HG02885 (cell line): Measurements from ENCODE around the gene CAMTA1.

Experiments used
- ATAC-seq: cut with Tn5 transposase; IDR thresholded peaks from one replicate; pipeline ENCODE4 v1.9.1; 2021; ENCODE audit warnings: mild to moderate bottlenecking; ENCODE audit not compliant: unreplicated experiment, poor library complexity

CAMTA1 gene

DNA sequence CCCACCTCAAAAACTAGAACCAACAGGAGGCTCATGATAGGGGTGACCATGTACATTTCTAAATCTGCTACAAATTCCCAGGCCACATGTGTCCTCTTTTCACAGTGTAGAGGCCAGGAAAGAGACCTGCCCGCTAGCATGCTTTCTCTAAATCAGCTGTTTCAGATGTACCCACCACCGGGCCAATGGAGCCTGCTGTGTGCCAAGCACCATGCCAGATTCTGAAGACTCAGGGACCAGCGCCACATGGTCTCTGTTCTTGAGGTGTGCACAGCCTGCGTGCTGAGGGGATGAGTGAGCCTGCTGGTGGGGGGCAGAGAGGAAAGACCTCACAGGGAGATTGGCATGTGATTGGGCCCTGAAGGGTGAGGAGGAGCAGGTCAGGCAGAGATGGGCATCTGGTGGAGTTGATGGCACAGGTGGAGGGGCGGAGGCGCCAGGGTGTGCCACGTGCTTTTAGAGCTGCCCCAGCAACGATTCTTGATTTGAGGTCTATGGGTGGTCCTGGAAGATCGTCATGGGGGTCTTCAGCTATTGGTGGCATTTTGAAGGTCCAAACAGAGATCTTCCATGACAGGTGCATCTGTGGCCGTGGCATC lies 500.7 kb downstream of the CAMTA1 start:
- ATAC-seq, result no peak

DNA sequence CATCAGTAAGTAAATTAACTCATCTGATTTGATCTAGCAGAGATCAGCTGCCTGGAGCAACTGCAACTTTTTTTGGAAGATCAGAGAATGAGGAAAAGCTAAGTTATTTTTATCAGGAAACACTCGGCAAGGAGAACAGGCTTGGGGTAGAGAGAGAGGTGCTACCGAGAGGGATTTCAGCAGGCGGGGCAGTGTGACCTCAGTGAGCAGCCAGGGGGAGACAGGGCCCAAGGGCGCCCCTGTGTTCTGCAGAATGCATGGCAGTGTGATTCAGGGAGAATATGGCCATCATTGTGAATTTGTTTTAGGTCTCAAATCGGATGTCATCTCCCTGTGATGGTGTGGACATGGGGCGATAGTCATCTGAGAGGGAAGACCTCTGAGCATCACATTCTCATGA lies 501.8 kb downstream of the CAMTA1 start:
- no peak for ATAC-seq

DNA sequence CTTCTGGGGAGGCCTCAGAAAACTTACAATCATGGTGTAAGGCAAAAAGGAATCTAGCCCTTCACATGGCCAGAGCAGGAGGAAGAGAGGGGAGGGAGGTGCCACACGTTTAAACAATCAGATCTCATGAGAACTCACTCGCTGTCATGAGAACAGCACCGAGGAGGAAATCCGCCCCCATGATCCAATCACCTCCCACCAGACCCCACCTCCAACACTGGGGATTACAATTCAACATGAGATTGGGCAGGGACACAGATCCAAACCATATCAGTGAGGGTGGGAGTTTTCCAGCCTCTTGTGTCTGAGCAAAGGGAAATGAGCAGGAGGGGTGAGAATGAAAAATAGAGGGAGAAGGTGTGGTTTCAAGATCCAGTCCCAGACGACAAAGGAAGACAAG lies 503.7 kb downstream of the CAMTA1 start:
- ATAC-seq, result no peak

DNA sequence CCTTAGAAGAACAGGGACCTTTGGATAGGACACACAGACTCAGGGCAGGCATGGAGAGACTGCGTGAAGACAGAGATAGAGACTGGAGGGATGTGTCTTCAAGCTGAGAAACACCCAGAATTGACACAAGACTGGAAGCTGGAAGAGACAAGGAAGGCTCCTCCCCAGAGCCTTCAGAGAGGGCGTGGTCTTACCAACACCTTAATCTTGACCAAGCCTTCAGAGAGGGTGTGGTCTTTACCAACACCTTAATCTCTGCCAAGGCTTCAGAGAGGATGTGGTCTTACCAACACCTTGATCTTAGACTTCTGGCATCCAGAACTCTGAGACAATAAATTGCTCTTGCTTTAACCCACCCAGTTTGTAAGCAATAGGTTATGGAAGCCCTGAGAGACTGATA lies 504.4 kb downstream of the CAMTA1 start:
- ATAC-seq, result no peak

DNA sequence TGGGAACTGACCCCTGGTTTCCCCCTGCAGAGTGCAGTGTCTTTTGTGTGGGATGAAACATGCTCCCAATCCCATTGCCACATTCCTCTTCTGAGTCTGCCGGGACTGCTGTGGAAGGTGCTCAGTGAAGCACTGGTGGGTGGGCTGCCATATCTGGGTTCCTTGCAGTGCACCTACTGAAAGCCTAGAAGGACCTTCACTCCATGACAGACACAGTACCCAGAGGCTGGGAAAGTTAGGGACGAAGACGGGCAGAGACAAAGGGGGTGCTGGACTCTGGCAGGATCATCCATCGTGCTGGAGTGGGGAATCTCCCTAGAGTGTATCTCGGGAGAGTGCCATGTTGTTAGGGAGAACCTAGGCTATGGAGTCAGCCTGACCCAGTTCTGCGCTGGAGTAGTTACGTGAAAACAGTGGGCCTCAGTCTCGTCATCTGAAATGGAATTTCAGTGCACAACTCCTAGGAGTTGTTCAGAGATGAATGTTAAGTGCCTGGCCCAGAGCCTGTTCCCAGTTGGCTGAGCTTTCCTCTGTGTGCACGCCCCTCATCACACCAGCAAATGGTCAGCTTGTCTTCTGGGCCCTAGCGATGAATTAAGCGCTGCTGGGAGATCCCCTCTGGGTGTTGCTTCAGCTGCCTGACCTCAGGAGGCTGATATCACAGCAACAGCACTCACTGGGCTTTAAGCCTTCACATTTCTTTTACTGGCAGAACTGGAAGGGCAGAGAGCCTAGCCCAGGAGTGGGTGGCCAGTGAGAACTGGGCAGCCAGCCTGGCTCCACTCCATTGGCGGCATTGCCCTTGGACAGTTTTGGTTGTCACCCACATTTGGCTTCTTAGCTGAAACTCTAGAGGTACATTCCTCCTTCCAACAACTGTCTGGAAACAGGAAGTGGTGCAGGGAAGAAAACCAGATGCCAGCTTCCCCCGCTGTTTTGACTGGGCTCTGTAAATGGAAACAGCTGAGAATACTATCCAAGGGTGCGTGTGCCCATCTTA lies 506.0 kb downstream of the CAMTA1 start:
- no peak for ATAC-seq

DNA sequence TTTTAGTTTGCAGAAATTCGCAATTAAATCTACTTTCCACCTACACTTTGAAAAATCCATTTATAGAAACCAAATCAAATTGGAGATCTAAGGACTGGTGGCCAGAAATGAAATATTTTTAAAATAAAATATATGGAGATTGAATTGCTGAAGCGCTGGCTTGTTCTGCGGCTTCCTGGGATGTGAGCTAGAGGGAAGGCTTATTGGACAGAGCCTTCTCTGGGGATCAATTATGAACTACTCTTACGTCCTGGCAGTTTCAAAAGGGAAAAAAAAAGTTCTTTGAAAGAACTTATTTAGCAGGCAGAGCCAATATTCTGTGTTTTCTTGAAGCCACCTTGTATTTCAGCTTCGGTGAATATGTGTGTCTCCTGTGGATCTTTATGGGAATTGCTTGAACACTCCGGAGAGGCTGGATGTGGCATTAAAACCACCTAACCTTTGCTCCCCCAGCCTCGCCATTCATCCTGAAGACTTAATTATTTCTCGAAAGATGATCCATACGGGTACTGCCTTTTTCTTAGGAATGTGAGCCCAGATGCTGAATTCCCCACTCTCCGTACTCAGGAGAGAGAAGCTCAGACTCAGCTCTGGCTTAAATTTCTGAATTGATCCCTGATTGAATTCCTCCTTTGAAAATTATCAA lies 506.9 kb downstream of the CAMTA1 start:
- ATAC-seq, result no peak

DNA sequence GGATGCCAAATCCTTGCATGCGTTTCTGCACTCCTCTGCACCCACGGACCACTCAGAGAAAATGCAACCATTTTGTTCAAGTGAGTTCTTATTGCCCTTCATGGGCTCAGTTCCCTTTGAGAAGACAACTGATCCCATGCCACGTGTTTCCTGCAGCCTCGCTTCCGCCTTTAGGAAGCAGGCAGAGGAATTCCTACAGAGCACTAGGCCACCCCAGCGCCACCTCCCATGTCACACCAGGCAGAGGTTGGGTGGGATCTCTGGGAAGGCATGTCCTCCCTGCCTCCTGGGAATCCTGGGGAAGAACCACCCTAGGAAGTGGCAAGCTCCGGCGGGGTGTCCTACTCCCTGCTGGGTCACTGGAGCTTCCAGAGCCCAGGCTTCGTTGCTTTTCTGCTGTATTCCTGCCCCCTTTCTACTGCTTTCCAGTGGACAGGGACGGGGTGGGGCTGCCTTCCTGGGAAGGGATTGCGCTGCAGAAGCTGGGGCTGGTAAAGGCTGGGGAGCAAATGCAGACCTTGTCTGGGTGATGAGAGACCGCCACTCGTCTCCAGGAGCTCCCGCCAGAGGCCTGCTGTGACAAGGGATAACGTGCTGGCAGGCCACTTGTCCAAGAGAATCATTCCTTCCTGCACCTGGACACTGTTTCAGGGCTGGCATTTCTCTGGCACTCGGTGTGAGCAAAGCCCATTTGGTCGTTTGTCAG lies 507.6 kb downstream of the CAMTA1 start:
- no peak for ATAC-seq

DNA sequence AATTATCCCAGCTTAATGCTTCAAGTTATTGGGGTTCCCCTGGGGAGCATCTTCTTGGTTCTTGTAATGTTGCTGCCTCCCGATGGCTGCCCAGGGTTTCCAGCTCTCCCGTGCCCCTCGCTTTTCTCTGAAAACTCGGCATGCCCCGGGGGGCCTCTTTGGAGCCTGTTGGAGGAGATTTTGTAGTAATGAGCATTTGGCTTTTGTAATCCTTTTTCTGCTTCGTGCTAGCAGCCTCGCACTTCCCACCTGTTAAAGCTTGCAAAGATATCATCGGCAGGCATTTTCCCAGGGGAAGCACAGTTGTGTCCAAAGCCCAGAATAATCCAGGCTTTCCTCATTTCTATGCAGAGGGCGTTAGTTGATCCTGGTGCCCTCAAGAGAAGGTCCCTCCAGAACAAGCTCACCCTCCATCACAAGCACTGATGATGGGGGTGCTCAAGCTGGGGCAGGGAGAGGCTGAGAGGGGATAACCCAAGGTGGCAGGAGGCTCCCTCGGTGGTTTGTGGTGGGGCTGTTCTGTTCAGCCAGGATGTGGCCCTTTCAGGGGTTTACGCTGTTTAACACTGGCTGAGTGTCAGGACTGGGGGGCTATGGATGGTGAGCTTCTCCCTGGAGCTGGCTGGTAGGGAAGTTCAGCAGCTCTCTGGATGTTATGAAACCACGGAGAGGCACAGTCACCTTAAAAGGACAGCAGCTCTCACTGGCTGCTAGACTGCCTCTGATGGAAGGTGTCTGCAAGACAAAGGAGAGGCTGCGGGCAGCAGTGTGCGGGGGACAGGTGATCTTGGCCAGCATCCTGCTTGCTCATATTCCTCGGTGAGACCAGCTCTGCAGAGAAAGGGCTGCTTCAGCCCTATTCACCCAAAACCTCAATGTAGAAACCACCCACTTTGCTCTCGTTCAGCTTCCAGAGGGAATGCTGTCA lies 508.7 kb downstream of the CAMTA1 start:
- ATAC-seq, result no peak

DNA sequence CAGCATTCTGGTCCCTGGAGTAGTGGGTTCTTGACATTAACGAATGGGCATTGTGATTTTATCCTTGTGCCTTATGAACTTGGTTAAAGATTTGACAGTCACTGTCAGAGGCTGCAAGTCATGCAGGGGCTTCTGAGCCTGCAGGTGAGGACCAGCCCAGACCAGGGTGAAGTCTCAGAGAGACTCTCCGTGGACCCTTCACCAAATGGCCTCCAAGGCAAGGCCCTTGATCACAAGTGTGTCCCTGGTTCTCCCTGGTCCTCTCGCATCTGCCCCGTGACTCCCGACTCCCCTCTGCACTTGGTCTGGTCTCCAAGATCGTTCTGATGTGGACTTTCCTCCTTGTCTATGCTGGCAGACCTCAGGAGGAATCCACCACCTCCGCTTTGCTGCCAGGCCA lies 509.4 kb downstream of the CAMTA1 start:
- ATAC-seq, result no peak

DNA sequence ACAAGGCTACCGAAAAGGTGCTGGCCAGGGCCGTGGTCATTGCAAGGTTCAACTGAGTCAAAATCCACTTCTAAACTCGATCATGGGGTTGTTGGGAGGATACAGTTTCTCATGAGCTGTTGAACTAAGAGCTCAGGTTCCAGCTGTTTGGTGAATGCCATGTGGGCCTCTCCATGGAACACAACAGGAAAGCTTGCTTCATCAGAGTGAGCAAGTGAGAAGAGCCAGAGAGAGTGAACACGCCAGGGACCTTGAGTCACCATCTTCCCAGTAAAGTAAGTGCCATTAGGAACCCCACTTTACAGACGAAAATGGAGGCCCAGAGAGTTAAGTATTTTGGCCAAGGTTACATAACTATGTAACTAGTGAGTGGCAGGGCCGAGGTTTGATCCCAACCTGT lies 510.7 kb downstream of the CAMTA1 start:
- ATAC-seq, result no peak

DNA sequence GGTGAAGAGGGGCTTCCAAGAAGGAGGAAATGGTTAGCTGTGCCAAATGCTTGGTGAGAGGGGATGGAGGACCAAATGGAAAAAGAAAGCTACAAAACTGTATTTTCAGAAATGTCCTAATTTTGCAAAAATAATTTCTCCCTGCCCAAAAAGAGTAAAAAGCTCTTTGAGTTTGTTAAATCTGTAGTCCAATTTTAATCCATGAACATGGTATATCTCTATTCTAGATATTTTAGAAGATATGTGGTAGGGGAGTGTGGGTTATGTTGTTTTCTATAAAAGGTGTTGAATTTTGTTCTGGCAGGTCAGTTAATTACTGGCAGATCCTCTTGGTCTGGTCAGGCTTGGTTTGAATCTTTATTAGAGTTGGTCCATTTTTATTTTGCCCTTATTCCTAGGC lies 511.7 kb downstream of the CAMTA1 start:
- no peak for ATAC-seq

DNA sequence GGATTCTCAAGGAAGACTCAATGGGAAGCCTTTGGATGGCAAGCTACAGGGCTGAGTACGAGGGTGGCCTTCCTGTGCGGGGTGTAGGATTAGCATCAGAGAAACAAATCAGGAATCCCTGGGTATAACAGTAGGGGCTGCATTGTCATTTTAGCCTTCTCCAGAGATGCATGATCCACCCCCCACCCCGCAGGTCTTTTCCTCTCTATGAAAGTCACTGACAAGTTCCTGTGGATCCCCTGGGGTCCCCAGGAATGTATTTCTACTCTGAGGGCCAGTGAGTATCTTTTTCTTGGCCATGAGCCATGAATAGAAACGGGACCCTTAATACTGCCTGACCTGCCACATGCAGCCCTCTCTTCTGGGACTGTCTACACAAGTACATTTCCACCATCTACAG lies 512.9 kb downstream of the CAMTA1 start:
- ATAC-seq, result no peak

DNA sequence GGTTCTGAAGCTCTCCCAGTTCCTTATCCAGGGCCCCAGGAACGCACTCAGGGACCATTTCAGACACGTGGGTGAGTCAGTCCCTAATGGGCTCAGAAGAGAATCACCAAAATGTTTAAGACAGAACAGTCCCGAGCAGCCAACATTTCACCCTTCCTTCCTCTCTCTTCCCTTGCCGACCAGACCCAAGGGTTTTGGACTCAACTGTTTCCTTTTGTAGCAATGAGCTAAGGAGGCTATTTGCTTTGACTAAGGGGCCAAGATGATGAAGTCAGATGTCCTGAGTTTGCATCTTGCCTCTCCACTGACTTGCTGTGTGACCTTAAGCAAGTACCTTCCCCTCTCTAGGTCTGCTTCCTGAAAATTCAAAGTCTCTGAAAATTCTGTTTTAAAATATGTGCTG lies 513.5 kb downstream of the CAMTA1 start:
- ATAC-seq, result no peak

DNA sequence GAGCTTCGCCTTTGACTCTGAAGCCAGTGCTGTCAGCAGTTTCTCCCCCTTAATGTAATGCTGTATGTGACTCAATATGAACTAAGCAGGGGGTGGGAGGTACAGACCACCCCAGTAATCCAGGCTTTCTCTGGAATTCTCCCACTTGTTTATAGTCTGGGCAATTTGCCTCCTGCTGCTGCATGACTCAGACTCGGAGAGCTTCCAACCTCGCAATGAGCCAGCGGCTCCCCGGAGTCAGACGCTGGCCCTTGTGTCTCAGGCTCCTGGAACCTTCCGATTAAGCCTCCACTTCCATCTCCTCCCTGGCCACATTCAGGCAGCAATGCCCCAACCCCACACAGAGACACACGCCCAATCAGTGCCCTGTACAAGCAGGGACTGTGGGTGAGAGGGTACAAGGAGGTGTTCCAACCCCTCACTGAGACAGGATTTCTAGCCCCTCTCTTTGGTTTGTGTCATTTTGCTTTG lies 514.1 kb downstream of the CAMTA1 start:
- no peak for ATAC-seq

DNA sequence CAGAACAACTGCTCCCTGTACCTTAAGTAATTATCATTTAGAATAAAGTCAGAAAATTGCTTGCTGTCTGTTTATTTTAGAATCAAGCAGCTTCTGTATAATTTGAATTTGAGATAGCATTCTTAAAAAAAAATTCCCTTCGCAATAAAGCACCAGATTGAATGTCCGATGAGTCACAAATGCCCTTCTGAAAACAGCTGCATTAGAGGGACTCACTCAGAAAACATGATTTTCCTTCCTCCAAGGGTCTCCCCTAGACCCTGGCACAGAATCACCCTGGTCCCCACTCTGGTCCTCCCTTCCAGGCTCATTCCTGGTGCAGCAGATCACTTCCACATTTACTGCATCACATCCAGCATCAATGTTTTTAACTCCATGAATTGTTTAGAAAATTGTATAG lies 514.7 kb downstream of the CAMTA1 start:
- ATAC-seq, result no peak

DNA sequence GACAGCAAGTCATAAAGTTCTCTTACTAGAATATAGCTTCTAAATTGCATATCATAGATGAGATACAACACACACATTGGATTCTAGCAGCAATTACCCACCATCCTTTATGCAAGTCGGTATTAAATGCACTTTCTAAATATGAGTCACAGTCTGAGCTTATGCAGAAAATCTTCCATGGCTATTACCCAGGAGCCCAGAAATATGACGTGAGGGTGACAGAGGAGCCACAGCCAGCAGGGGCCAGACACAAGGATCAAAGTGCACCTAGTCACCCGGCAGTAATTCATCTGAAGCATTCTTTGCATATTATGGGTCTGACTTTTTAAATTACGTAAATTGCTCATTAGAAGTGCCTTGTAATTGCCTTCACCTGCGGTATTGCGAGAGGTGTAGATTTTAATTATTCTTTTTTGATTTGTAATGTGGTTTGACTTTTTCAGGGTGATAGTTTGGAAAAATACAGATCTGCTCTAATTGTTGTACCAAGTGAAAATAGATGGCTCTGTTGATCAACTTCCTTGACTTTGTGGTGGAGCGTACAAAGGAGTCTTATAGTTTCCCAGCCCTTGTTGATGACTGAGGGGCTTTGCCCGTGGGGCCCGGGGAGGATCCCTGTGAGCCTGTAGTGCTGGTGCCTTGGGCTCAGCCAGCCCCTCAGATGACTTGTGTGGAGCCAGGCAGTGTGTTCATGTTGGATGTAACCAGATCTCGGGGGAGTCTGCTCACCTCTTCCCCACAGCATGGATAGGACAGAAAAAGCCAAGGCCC lies 515.8 kb downstream of the CAMTA1 start:
- no peak for ATAC-seq

DNA sequence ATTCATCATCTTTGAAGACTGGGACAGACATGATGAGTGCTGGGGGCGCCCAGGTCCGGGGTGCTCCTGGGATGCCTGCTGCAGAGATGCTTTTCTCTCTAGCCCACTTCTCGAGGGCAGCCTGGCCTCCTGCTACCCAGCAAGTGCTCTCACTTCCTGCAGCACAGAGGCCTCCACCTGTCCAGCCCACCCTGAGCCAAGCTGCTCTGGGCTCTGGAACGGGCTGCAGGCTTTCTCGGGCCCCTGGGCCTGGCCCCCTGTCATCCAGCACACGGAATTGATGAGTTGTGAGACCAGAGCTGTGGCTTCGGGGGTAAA lies 516.4 kb downstream of the CAMTA1 start:
- no peak for ATAC-seq

DNA sequence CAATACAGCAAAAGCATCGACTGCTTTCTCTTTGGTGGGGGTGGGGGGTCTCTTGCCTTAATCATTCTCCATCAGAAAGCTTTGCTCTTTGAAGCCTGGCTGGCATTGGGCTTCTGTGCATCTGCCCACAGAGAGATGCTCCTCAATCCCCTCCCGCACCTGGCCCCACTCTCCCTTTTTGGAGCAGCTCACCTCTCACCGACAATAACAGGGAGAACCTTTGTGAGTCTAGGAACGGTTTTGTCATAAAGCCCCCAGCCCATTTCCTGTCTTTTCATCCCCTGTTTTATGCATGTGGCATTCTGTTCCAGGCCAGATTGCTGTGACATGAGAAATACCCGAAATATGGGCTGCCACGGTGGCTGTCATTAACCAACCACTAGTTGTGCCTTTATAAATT lies 516.9 kb downstream of the CAMTA1 start:
- no peak for ATAC-seq

DNA sequence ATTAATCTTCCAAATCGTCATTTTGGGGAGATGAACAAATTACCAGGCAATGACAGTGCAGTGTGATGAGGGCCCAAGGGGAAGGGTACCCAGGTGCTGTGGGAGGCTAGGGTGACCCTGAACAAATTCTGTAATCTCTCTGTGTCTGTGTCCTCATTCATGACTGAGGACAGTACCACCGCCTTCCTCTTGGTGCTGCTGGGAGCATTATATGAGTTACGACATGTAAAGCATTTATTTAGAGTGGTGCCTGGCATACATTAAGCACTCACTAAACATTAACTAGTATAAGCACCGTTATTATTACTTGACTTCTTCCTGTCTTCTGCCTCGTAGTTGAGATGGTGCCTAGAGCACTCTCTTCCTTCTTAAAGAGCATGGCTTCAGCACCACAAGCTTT lies 517.6 kb downstream of the CAMTA1 start:
- ATAC-seq, result no peak
